ENCODE data around the gene NUPR1. TPM values are rescaled to one million over a fixed set of nuclear protein-coding genes. Genes with fewer than 3 reads are reported as not detected.
"Not testable (repeated sequence)": the region's sequence is repeated elsewhere in the genome, so short reads cannot be mapped to it uniquely, and the experiment has no call there.

The NUPR1 gene, protein sequence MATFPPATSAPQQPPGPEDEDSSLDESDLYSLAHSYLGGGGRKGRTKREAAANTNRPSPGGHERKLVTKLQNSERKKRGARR
- total RNA-seq = not detected in 2 replicates

GRCh38 chr16:28538733-28539596, at the start of gene NUPR1:
Gene NUPR1 (minus strand): TSS chr16:28538974. CDS start chr16:28538907, 67 bp downstream.
- intact Hi-C loops (cut with micrococcal nuclease) = no loop called here

DNA sequence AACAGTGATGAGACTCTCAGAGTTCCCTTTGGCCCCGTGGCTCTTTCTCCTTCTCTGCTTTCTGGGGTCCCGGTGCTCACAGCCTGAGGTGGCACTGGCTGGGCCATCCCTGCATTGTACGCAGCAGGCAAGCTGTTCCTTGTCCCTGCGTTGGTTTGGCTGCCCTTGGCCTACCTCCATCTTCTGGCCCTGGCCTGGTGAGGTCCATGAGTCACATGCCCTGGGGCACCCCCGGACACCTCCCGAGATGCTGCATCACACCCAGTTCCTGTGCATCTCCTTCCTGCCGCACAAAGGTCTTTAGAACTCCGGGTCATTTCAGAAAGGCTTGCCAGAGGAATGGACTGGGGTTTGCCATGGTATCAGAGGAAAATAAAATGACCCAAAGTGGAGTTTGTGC, 48.6 kb upstream of the NUPR1 start:
- intact Hi-C loops (cut with micrococcal nuclease) = no loop called here

DNA sequence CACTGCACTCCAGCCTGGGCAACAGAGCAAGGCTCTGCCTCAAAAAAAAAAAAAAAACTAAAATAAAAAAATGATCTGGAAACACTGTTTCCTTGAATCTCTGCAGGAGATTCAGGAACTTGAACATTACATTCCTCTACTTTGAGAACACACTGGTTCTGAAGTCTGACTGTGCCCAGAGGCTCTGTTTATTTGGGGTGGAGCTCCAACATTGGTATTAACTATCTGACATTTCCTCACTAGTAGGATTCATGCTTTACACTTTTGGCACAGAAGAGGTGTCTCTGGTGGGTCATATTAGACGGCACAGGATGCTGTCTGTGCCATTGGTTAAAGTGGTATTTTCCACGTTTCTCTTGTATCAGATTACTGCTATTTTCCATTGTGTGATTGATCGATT, 47.7 kb upstream of the NUPR1 start:
- intact Hi-C loops (cut with micrococcal nuclease) = no loop called here

GRCh38 chr16:28585674-28586073, 46.9 kb upstream of the NUPR1 start:
- intact Hi-C loops (cut with micrococcal nuclease) = no loop called here

DNA sequence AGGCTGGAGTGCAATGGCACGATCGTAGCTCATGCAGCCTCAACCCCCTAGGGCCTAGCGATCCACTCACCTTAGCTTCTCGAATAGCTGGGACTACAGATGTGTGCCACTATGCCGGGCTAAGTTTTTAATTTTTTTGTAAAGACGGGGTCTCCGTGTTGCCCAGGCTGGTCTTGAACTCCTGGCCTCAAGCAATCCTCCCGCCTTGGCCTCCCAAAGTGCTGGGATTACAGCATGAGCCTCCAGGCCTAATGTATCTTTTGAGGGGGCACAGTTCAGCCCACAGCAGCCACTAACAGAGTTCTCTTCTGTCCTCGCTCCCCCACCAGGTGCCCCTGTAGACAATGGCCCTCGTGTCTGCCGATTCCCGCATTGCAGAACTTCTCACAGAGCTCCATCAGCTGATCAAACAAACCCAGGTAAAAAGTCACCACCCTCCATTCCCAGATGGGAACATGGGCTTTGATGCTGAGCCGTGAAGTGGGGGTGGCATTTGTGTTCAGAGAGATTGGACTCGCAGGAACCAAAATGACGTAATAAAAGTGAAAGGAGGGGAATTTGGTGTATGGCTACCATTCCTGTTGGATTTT, 42.0 kb upstream of the NUPR1 start:
- intact Hi-C loops (cut with micrococcal nuclease) = no loop called here

- intact Hi-C loops (cut with micrococcal nuclease) = no loop called here
Observed at GRCh38 chr16:28575446-28576109, 36.8 kb upstream of the NUPR1 start.

- intact Hi-C loops (cut with micrococcal nuclease) = no loop called here
Observed at GRCh38 chr16:28574925-28575324, 36.2 kb upstream of the NUPR1 start.

GRCh38 chr16:28573738-28574718, 35.3 kb upstream of the NUPR1 start:
- intact Hi-C loops (cut with micrococcal nuclease) = no loop called here

DNA sequence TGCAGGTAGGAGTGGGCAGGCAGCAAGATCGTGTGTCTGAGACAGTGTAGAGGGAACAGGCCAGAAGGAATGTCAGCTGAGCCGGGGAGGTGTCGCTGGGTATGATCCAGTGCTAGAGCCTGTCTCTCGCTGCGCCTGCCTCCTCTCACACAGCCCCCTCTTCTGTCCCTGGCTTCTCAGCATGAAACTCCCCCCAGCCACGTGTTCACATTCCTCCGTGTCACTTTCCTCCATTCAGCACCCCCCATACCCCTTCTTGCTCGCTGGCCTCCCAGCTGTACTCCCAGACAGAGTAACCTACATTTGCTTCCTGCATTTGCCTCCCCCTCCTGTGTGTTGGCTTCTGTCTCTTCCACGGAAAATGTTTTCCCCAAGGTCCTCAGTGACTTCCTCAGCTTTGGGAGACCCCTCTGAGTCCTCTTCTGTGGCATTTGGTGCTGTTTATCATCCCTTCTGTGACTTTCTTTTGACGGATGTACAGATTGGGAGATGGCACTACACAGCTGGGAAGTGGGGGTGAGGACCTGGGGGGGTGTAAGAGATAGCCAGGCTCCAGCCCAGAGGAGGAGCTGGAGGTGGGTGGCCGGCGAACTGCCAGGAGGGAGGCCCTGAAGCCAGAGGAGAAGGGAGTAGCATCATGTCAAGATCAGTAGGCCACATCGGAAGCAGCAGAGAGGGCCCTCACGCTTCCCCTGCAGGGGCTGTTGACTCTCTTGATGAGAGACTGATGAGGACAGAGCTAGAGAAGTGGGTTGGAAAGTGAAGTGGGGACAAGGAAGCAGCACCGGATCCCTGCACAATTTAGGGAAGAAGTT, 34.1 kb upstream of the NUPR1 start:
- intact Hi-C loops (cut with micrococcal nuclease) = no loop called here

DNA sequence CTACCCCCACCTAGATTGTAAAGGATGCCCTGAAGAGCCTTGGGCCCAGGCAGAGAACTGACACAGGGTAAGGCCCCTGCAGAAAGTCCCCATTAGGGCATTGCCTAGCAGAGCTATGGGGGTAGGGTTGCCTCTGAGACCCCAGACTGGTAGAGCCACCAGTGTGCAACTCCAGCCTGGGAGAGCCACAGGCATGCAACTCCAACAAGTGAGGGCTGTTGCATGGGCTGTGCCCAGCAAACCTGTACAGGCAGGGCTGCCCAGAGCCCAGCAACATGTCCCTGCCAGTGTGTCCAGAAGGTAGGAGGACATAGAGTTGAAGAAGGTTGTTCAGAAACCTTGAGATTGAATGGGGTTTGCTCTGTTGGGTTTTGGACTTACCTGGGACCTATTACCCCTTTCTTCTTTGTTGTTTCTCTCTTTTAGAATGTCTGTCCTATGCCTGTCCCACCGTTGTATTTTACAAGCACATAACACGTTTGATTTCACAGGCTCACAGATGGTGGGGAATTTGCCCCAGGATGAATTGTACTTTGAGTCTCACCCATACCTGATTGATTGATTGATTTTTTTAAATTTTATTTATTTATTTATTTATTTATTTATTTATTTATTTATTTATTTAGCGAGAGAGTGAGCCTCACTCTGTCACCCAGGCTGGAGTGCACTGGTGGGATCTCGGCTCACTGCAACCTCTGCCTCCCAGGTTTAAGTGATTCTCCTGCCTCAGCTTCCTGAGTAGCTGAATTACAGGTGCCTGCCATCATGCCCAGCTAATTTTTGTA, 31.4 kb upstream of the NUPR1 start:
- intact Hi-C loops (cut with micrococcal nuclease) = no loop called here

DNA sequence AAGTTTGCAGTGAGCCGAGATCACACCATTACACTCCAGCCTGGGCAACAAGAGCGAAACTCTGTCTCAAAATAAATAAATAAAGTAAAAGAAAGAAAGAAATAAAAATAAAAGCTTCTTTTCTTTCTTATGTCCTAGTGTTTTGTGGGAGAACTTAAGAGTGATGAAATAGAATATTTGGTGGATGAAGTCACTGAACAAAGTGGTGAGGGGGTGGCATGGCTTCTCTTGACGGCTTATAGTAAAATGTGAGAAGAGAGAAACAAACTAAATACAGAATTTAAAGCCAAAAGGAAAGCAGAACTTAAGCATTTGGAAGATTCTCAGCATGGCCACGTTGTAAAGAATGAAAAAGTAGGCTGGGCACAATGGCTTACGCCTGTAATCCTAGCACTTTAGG, 30.2 kb upstream of the NUPR1 start:
- intact Hi-C loops (cut with micrococcal nuclease) = no loop called here

GRCh38 chr16:28567292-28567691, 28.5 kb upstream of the NUPR1 start:
- intact Hi-C loops (cut with micrococcal nuclease) = no loop called here

- intact Hi-C loops (cut with micrococcal nuclease) = not testable (repeated sequence)
Observed at GRCh38 chr16:28566233-28566925, 27.6 kb upstream of the NUPR1 start.

- intact Hi-C loops (cut with micrococcal nuclease) = no loop called here
Observed at GRCh38 chr16:28563218-28563617, 24.4 kb upstream of the NUPR1 start.

DNA sequence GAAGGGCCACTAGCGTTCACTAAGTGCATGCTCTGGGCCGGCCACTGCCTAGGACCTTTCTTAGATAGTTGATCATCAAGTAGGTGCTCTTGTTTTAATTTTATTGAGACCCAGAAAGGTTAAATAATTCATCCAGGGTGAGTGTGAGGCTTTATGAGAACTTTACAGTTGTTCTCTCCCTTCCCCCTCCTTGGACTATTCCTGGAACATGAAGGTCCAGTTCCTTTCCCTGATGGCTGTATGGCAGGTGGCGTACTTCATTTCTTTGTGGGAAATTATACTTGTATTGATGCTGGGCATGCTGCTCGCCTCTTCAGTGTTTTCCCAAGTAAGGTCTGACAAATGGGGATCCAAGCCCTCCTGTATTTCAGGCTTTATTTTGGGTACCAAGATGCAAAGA, 23.4 kb upstream of the NUPR1 start:
- intact Hi-C loops (cut with micrococcal nuclease) = no loop called here

DNA sequence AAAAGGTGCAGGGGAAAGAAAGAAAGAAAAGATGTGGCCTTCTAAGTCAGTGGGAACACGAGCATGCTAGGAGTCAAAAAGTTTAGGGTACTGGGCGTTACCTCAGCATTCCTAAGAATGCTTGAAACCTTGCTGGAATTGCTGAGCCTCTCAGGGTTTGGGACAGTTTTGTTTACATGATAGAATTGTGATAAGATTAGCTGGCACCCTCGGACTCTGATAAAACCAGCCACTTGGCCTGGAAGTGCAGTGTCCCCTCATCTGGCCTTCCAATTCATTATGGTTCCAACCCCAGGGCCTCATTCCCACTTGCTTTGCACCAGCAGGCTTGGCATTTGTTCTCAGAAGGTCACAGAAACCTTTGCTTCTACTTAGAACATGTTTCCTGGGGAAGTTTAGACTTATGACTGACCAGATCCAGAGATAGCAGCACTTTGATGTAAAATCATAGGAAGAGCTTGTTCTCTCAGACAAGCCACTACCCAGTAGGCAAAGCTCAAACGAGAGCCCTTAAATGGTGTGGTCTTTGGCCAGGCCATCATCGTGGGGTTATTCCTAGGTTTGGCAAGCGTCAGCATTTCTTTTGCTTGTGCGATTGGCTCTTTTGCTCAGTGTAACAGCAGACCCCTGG, 22.9 kb upstream of the NUPR1 start:
- intact Hi-C loops (cut with micrococcal nuclease) = no loop called here

GRCh38 chr16:28558456-28558855, 19.7 kb upstream of the NUPR1 start:
- intact Hi-C loops (cut with micrococcal nuclease) = loop anchor here (10.0 kb wide), 1 partner anchor 286 kb away; the partner anchor contains the start of gene TUFM

- intact Hi-C loops (cut with micrococcal nuclease) = loop anchor here (10.0 kb wide), 1 partner anchor 288 kb away; the partner anchor contains the start of gene TUFM
Observed at GRCh38 chr16:28556914-28557320, 18.1 kb upstream of the NUPR1 start.

Measured in T-helper 2 cell treated with Interferon-gamma antibody and Interleukin-4, amounts not matched to agents 100 ng/mL and 5 ng/mL, for 36 hours (primary cell).